Renal cortex interstitium (tissue), 11 donors: Measurements from ENCODE around the gene SALL3. TPM values are rescaled to one million over a fixed set of nuclear protein-coding genes. Genes with fewer than 3 reads are reported as not detected.

Experiments used
- DNase-seq, 11 donors: peaks; one replicate each; pipeline ENCODE4 v3.0.0-alpha.2; 2013; ENCODE audit warnings: low read depth in 9 of 11, low spot score in 4 of 11; ENCODE audit errors: extremely low read depth in 1 of 11
- polyA plus RNA-seq, 3 donors: library from polyadenylated mRNA; unstranded; fragments of 120-200 nt; gene quantifications; one replicate each; pipeline ENCODE4 v1.2.1, GENCODE V29; 2013; ENCODE audit not compliant: insufficient read length in 3 of 3

SALL3 gene
- polyA plus RNA-seq, 3 donors: 8.8 to 10.5 (median 9.3) TPM

DNA sequence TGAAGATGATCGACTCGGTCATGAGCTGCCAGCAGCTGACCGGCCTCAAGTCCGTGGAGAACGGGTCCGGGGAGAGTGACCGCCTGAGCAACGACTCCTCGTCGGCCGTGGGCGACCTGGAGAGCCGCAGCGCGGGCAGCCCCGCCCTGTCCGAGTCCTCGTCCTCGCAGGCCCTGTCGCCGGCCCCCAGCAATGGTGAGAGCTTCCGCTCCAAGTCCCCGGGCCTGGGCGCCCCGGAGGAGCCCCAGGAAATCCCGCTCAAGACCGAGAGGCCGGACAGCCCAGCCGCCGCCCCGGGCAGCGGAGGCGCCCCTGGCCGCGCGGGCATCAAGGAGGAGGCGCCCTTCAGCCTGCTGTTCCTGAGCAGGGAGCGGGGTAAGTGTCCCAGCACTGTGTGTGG lies 14.9 kb downstream of the SALL3 start:
- DNase-seq: no peak

DNA sequence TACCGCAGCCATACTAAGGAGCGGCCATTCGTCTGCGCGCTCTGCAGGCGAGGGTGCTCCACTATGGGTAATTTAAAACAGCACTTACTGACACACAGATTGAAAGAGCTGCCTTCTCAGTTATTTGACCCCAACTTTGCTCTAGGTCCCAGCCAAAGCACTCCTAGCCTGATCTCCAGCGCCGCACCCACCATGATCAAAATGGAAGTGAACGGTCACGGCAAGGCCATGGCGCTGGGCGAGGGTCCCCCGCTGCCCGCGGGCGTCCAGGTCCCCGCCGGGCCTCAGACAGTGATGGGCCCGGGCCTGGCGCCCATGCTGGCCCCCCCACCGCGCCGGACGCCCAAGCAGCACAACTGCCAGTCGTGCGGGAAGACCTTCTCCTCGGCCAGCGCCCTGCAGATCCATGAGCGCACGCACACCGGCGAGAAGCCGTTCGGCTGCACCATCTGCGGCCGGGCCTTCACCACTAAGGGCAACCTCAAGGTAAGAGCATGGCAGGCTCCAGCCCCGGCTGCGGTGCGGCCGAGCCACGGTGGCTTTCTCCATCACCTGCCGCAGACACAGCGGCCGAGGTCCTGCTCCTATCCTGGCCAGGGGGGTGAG lies 15.5 kb downstream of the SALL3 start:
- no peak for DNase-seq

DNA sequence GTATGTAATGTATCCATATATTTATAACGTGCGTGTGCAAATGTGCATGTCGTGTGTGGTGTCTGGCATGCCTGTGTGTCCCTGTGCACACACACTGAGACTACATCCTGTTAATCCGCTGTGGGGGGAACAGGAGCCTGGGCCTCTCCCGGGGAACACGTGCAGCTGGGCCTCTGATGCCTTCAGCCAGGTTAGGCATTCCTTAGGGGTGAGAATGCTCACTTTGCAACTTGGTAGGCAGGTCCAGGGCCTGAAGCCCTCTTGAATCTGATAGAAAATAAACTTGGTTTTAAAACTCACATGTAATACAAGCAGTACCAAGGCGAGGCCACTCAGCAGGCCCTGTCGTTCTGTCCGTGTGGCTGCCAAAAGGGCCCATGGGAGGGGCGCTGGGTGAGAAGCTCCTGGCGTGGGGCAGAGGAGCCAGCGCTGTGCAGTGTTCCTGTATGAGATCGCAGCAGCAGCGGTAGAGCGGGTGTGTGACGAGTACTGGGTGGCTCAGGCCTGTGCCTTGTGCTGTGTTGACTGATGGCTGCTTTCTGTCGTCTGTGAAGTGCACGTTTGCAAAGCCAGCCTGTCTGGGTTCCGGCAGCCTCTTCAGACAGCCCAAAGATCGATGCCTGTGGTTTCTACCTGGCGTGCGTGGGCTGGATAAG lies 16.2 kb downstream of the SALL3 start:
- DNase-seq: no peak

DNA sequence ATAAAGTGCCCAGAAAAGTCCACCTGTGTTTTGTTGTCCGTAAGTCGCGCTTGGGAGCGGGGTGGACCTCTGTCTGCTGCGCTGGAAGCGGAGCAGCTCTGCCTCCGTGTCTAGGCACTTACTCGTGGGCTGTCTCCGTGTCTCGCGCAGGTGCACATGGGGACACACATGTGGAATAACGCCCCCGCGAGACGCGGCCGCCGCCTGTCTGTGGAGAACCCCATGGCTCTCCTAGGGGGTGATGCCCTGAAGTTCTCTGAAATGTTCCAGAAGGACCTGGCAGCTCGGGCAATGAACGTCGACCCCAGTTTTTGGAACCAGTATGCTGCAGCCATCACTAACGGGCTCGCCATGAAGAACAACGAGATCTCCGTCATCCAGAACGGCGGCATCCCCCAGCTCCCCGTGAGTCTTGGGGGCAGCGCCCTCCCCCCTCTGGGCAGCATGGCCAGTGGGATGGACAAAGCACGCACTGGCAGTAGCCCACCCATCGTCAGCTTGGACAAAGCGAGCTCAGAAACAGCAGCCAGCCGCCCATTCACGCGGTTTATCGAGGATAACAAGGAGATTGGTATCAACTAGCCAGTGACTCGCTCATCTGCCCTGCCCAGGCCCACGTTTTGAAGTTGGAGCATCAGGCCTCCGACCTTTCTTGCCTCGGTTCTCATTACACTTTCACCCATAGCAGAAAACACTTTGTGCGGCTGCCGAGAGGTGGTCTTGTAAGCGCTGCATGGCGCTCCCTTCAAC lies 17.3 kb downstream of the SALL3 start:
- no peak for DNase-seq

DNA sequence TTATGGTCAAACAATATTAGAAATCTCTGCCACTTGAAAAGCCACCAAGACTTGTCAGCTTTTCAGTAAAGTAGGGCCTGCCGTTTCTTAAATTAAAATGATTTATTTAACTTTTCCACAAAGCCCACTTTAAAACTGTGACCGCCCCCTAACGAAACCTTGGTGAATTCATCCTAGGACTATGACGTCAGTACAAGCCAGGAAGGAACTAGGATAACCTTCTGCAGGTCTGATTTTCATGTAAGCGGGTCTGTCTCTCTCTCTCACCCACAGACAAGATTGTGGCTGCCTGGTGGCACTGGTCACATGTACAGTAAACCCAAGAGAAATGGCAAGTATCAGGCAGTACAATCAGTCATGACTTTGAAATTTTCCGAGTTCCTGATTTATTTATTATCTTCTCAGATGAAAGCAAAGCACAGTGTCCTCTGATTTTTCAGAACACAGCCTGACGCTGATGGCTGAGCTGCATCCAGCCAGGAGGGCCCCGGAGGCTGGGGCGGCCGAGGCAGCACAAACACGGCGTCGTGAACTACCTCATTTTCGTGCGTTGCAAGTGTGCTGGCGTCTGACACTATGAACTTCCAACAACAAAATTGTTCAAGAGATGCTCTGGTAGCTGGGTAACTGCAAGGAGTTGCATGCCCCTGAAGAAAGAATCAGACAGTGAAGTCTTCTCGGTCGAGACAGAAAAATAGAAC lies 18.9 kb downstream of the SALL3 start:
- DNase-seq: no peak

DNA sequence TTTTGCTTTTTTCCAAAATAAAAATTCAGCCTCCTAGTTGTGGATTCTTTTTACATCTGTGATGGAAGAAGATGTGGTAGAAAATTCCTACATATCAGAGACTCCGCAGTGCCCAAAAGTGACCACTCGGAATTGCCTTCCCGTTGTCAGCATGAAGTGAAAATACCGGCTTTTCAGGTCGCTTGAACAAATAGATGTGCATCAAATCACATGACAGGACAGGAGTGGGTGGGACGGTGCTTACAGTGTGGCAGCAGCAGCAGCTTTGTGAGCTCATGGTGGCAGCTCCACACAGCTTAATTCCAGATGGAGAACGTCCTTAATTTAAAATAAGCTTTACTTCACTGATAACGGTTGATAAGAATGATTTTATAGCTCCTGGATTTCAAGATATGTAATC lies 20.3 kb downstream of the SALL3 start:
- no peak for DNase-seq

DNA sequence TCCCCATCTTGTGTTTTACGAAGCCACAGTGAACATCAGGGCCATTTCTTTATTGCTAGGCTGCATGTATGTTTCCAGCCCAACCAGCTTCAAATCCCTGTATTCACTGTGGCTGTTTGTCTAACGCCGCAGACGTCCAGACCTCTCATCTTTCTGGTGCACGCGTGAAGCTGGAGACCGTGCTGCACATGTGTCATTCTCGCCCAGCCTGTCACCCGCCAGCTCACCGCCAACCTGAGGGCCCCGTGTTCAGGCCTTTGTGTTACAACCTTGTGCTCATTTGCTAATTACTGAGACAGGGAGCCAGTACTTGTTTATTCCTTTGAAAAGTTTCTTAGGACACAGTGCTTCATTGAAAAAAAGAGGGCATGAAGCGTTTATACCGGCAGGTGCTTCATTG lies 21.4 kb downstream of the SALL3 start:
- no peak for DNase-seq

DNA sequence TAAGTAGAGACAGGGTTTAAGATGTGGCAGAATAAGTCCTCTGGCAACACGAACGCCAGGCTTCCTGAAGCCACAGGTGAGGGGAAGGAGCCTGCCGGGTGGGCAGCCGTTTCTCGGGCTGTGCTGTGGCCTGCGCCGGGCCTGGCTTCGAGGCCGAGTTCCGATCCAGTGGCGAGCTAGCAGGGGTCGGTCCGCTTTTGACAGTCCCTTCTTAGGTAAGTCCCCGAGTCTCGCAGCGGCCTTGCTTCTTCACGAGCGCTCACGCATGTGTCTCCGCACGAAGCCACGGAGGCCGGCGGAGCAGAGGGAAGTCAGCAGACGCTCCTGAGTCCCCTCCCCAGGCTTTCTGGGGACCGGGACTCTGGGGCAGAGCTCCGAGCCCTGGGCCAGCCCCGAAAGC lies 26.0 kb downstream of the SALL3 start:
- DNase-seq: no peak

DNA sequence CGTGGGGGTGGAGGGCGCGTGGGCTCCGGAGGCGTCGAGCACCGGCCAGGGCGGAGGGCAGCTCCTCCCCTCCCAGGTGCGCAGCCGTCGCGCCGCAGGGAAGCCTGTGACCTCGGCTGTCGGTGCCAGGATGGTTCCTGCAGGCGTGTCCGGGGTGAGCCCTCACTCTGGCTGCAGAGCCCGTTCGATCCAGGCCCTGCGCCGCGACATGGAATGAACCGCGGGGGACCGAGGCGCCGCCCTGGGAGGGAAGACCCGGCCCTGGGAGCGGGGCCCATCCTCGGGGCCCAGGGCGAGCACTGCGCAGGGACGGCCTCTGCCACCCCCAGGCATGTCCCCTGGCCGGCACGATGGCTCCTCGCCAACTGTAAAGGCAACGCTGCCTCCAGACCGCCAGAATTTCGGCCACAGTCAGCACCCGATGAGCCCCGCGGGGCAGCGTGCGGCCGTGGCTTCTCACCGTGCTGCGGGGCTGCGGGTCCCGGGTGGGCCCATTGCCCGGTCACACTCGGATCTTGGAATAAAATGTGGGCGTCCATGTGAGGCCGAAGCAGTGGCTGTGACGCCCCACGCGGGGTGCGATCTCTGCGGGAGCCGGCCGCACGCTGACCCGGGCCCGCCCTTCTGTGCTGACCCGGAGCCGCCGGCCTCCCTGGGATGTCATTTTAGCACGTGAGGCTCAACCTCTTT lies 26.6 kb downstream of the SALL3 start:
- no peak for DNase-seq

DNA sequence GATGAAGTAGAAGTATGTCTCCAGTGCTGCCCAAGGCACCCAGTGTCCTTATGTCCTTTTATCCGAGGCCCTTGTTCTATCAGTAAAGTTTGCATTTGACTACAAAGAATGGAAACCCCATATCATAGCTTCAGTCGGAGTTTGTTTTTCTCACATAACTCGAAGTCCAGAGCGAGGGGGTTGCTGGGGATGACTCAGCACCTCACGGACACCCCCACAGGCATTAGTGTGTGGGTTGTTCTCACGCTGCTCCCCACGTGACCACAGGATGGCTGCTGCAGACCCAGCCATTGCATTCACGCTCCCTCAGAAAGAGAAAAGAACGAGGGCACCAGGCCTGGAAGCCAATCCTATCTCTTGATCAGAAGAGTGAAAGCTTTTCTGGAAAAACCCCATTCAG lies 27.8 kb downstream of the SALL3 start:
- DNase-seq: no peak

DNA sequence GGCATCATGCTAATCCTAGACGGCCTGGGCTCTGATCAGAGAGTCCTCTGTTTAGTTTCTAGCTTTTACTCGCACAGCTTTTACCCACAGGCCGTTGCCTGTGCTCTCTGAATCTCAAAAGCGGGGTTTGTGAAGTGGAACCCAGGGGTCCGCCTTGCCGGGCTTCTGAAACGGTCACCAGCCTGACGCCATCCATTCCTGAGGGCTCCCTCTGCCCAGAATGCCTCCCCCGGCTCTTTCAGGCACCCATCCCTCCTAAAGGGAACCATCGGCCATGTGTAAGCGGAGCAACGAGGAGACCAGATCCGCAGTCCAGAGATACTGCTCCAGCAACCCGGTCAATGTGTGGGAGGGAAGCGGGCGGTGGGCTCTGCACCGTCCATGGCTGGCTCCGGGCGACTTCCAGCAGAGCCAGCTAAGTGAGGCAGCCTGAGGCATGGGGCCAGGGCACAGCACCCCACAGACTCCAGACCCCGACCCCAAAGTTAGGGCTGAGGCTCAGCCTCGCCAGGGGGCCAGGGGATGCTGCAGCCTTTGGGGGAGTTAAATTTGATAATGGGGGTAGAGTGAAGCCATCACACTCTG lies 28.8 kb downstream of the SALL3 start:
- DNase-seq: no peak

DNA sequence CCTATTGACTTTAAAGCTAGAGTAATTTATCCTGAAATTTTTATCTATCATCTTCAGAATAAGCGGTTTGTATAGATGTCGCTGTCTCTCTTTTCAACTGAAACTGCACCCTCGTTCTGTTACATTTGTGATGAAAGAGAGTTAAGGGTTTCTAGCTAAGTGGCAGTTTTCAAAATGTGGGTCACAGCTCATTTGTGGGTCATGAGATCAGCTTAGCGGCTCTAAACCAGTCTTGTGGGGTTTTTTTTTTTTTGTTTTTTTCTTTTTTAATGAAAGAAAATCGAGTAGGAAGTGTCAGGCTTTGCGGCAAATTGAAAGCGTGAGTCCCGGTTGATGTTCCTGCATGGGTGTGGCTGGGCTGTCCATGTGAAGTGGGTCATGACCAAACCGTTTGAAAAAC lies 31.2 kb downstream of the SALL3 start:
- no peak for DNase-seq

DNA sequence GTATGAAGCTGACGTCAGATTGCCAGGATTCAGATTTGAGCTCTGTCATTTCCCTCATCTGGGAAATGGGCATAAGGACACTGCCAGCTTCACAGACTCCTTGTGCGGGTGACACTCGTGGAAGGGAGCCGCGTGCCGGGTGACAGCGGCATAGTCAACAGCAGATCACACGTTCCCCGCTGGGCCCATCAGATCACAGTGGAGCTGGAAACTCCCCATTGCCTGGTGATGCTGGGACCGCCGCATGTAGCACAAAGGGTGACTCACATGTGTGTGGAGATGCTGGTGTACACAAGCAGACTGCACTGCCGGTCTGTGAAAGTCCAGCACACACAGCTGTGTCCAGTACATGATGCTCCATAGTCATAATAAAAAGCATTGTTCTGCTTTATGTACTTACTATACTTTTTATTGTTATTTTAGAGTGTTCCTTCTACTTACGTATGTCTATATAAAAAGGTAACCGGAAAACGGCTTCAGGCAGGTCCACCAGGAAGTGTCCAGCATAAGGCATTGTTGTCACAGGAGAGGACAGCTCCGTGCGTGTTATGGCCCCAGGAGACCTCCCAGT lies 31.8 kb downstream of the SALL3 start:
- DNase-seq: no peak

DNA sequence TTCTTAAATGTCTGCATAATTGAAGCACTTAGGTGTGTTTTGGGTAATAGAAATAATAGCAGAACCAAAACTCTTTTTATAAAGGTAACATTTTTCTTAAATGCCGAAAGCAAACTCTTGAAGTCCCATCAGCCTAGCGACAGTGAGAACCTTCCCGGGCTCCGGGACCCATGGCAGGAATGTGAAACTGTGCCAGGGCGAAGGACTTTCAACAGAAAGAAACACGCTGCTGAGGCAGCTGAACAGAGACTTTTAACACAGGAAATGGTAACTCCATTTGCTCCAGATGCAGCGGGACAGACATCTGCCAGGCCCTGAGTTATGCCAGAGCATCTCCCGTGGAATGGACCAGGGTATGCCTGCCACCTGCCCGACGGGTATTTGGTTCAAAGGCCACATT lies 34.3 kb downstream of the SALL3 start:
- DNase-seq: no peak

DNA sequence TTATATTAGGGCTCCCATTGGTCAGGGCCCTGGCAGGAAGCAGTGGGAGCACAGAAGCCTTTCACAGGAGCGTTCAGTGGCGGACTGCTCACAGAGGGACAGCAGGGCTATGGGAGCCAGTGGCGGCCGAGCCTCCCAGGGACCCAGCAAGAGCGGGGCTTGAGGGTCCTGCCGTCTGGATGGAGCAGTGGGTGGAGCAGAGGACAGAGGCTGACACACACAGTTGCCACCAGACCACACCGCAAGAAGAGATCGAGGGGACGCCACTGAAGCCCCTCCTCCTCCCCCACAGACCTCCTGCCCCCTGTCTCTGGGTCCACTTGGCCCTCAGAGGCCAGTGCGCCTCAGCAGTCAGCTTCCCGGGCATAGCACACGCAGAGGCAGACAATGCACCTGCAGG lies 39.3 kb downstream of the SALL3 start:
- no peak for DNase-seq

DNA sequence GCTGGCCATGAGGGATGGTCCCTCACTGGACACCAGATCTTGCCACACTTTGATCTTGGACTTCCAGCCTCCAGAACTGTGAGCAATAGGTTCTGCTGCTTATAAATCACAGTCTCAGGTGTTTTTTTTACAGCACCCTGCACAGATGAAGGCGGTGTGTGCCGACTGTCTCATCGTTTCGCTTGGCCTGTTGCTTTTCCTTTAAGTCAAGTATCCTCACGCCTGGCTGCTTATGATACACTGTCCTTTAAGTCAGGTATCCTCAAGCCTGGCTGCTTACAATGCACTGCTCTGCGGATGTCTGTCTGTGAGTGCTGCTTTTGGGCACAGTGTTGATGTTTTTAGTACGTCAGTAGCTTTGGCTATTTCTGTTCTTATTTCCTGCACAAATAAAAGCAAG lies 40.3 kb downstream of the SALL3 start:
- peak in 2 of 11 donors; percentile 8 to 16 for DNase-seq

DNA sequence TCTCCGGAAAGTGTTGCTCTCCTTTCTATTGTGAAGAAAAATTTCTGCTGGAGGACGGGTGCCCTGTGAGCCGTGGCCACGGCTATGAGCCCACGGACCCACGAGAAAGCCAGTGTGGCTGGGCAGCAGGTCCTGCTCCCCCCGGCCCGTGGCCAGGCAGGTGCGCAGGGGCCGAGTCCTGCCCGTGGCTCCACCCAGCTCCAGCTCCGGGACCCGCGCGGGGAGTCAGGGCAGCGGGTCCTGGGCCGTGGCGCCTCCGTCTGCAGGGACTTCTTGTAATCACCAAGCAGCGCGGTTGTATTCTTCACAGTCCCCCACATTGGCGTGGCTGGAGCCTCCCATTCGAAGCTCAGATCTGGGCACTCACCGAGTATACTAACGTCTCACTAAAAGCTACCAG lies 43.0 kb downstream of the SALL3 start:
- no peak for DNase-seq

DNA sequence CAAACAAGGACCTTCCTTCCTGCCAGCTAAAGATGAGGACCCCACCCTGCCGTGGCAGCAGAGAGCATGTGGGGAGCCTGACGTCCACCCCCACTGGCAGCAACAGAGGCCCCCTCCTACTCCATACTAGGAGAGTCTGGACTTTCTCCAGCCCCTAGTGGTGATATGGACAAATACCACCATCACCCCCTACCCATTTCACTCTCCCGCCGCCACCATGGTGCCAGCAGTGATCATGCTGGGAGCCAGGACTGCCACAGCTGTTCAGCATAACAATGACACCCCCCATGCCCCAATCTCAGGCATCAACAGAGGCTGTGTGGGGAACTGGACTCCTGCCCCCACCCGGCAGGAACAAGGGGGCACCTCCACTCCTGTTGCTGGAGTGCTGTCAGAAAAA lies 46.9 kb downstream of the SALL3 start:
- no peak for DNase-seq

DNA sequence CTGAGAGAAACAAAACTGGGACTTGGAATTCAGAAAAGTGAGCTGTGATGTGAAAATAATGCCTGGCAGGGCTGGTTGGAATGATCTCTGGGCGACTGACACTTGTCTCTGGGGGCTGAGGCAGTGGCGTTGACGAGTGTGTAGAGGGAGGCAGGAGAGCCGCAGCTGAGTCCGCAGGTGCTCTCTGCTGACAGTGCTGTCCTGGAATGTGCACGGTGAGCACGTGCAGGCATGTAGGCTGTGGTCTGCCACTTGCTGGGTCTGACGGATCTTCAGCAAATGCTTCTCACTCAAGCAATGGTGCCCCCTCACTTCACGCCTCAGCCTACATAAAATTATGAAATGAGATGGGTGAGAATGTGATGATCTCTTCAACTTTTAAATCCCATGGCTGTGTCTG lies 51.1 kb downstream of the SALL3 start:
- DNase-seq: no peak
